ENCODE results near the gene PTK7.

PTK7 gene

GRCh38 chr6:43120101-43120763, 44.1 kb downstream of the PTK7 start:
- TF ChIP-seq BHLHE40 (IDR thresholded peaks at IDR 0.05; ENCODE audit: borderline replicate concordance) (no peak), FOXA1 (IDR thresholded peaks at IDR 0.05) (no peak), CTBP1 (IDR thresholded peaks at IDR 0.05; ENCODE audit: borderline replicate concordance) (no peak), SP1 (IDR thresholded peaks at IDR 0.05) (no peak), ARNT (IDR thresholded peaks at IDR 0.05) (no peak), L3MBTL2 (conservative IDR thresholded peaks at IDR 0.05) (no peak), ZNF384 (IDR thresholded peaks at IDR 0.05) (no peak), SUZ12 (IDR thresholded peaks at IDR 0.05) (no peak), ELF4 (IDR thresholded peaks at IDR 0.05) (no peak)
- POLR2A ChIA-PET = no interaction called here
- no peak for DNase-seq (ENCODE audit: extremely low spot score)
- CTCF ChIA-PET = no interaction called here

- ChIA-PET CTCF (no interaction called here), POLR2A (no interaction called here)
- no peak for TF ChIP-seq L3MBTL2 (conservative IDR thresholded peaks at IDR 0.05)
- no peak for TF ChIP-seq FOXA1 (IDR thresholded peaks at IDR 0.05)
- no peak for TF ChIP-seq TARDBP (IDR thresholded peaks at IDR 0.05)
- no peak for TF ChIP-seq LEF1 (IDR thresholded peaks at IDR 0.05; ENCODE audit: borderline replicate concordance)
- no peak for TF ChIP-seq ARNT (IDR thresholded peaks at IDR 0.05)
- TF ChIP-seq FOXM1 (IDR thresholded peaks at IDR 0.05; ENCODE audit: borderline replicate concordance) = no peak
- TF ChIP-seq PKNOX1 (IDR thresholded peaks at IDR 0.05) = no peak
- no peak for TF ChIP-seq SP1 (IDR thresholded peaks at IDR 0.05)
- TF ChIP-seq ZNF384 (IDR thresholded peaks at IDR 0.05) = no peak
- no peak for TF ChIP-seq SUZ12 (IDR thresholded peaks at IDR 0.05)
- TF ChIP-seq HDGF (IDR thresholded peaks at IDR 0.05; ENCODE audit: borderline replicate concordance) = no peak
- no peak for TF ChIP-seq ELF4 (IDR thresholded peaks at IDR 0.05)
- TF ChIP-seq NFRKB (IDR thresholded peaks at IDR 0.05) = no peak
- no peak for TF ChIP-seq BHLHE40 (IDR thresholded peaks at IDR 0.05; ENCODE audit: borderline replicate concordance)
- no peak for TF ChIP-seq CTBP1 (IDR thresholded peaks at IDR 0.05; ENCODE audit: borderline replicate concordance)
- no peak for TF ChIP-seq FOXK2 (IDR thresholded peaks at IDR 0.05)
- no peak for DNase-seq (ENCODE audit: extremely low spot score)
Measured at GRCh38 chr6:43120944-43121913, 45.1 kb downstream of the PTK7 start.

GRCh38 chr6:43122146-43122545, 46.0 kb downstream of the PTK7 start:
- ChIA-PET POLR2A (no interaction called here), CTCF (no interaction called here)
- no peak for TF ChIP-seq HDGF (IDR thresholded peaks at IDR 0.05; ENCODE audit: borderline replicate concordance)
- TF ChIP-seq ELF4 (IDR thresholded peaks at IDR 0.05) = no peak
- no peak for TF ChIP-seq SUZ12 (IDR thresholded peaks at IDR 0.05)
- no peak for TF ChIP-seq TARDBP (IDR thresholded peaks at IDR 0.05)
- no peak for TF ChIP-seq ARNT (IDR thresholded peaks at IDR 0.05)
- no peak for TF ChIP-seq FOXM1 (IDR thresholded peaks at IDR 0.05; ENCODE audit: borderline replicate concordance)
- TF ChIP-seq PKNOX1 (IDR thresholded peaks at IDR 0.05) = no peak
- TF ChIP-seq FOXK2 (IDR thresholded peaks at IDR 0.05) = no peak
- no peak for DNase-seq (ENCODE audit: extremely low spot score)

- ChIA-PET CTCF (interaction anchor here (1.0 kb wide), 1 partner anchor 20 kb away, joined by 3 read pairs; no protein-coding TSS in a partner anchor), POLR2A (interaction anchor here (0.8 to 3.4 kb wide), 3 partner anchors 10 to 64 kb away, joined by 3 to 12 read pairs (median 4); partner anchors contain the start of genes KLC4, MRPL2 and PTK7)
- DNase-seq (ENCODE audit: extremely low spot score) = no peak
- TF ChIP-seq NFRKB (IDR thresholded peaks at IDR 0.05) (no peak), ZNF384 (IDR thresholded peaks at IDR 0.05) (no peak), FOXM1 (IDR thresholded peaks at IDR 0.05; ENCODE audit: borderline replicate concordance) (no peak), FOXK2 (IDR thresholded peaks at IDR 0.05) (no peak), ARNT (IDR thresholded peaks at IDR 0.05) (no peak)
Measured at GRCh38 chr6:43123461-43124314, 47.6 kb downstream of the PTK7 start.

GRCh38 chr6:43124481-43124880, 48.4 kb downstream of the PTK7 start:
- CTCF ChIA-PET = interaction anchor here (1.0 kb wide), 1 partner anchor 19 kb away, joined by 3 read pairs; no protein-coding TSS in a partner anchor
- TF ChIP-seq SP1 (IDR thresholded peaks at IDR 0.05) (no peak), TARDBP (IDR thresholded peaks at IDR 0.05) (no peak), HDGF (IDR thresholded peaks at IDR 0.05; ENCODE audit: borderline replicate concordance) (no peak)
- POLR2A ChIA-PET = interaction anchor here (0.6 to 3.4 kb wide), 5 partner anchors 11 to 70 kb away, joined by 3 to 12 read pairs (median 3); partner anchors contain the start of genes CUL7, KLC4, MRPL2 and PTK7

GRCh38 chr6:43125119-43125518, 49.0 kb downstream of the PTK7 start:
- CTCF ChIA-PET = no interaction called here
- DNase-seq (ENCODE audit: extremely low spot score) = no peak
- no peak for TF ChIP-seq ELF4 (IDR thresholded peaks at IDR 0.05)
- TF ChIP-seq PKNOX1 (IDR thresholded peaks at IDR 0.05) = no peak
- no peak for TF ChIP-seq LEF1 (IDR thresholded peaks at IDR 0.05; ENCODE audit: borderline replicate concordance)
- TF ChIP-seq SP1 (IDR thresholded peaks at IDR 0.05) = no peak
- TF ChIP-seq FOXK2 (IDR thresholded peaks at IDR 0.05) = no peak
- no peak for TF ChIP-seq BHLHE40 (IDR thresholded peaks at IDR 0.05; ENCODE audit: borderline replicate concordance)
- TF ChIP-seq CTBP1 (IDR thresholded peaks at IDR 0.05; ENCODE audit: borderline replicate concordance) = no peak
- no peak for TF ChIP-seq FOXA1 (IDR thresholded peaks at IDR 0.05)
- no peak for TF ChIP-seq TARDBP (IDR thresholded peaks at IDR 0.05)
- no peak for TF ChIP-seq L3MBTL2 (conservative IDR thresholded peaks at IDR 0.05)
- POLR2A ChIA-PET = interaction anchor here (0.6 to 3.4 kb wide), 4 partner anchors 29 to 71 kb away, joined by 3 to 12 read pairs (median 3); partner anchors contain the start of genes CUL7, KLC4, MRPL2 and PTK7

More at GRCh38 chr6:43124481-43124880, 48.4 kb downstream of the PTK7 start:
- DNase-seq (ENCODE audit: extremely low spot score) = no peak

Data from HEK293T (cell line).